Nephron progenitor cell (in vitro differentiated cells): Measurements from ENCODE around the gene KIAA1217.

Source experiments
- DNase-seq: peaks from one replicate; pipeline ENCODE4 v3.0.0; 2021
- H3K27ac Mint-ChIP-seq: 2 replicates; pipeline ENCODE4 v1.8.0; 2021; ENCODE audit warnings: mild to moderate bottlenecking, moderate library complexity, mixed read lengths
- H3K27me3 Mint-ChIP-seq: 2 replicates; pipeline ENCODE4 v1.8.0; 2021; ENCODE audit warnings: mild to moderate bottlenecking, low read depth, mixed read lengths; ENCODE audit not compliant: poor library complexity
- H3K36me3 Mint-ChIP-seq: 2 replicates; pipeline ENCODE4 v1.8.0; 2021; ENCODE audit warnings: low read depth, mixed read lengths
- H3K4me1 Mint-ChIP-seq: 2 replicates; pipeline ENCODE4 v1.8.0; 2021; ENCODE audit warnings: mixed read lengths
- H3K4me3 Mint-ChIP-seq: 2 replicates; pipeline ENCODE4 v1.8.0; 2021; ENCODE audit warnings: mild to moderate bottlenecking, moderate library complexity, mixed read lengths
- H3K9me3 Mint-ChIP-seq: 2 replicates; pipeline ENCODE4 v1.8.0; 2021; ENCODE audit warnings: mild to moderate bottlenecking, moderate library complexity, mixed read lengths
- TF ChIP-seq, protein P1 (sequence below): fragments of 200-600 bp; sonication (generic); IDR thresholded peaks from 2 replicates; pipeline ENCODE4 v1.5.0; 2021; ENCODE audit warnings: antibody characterized with exemption

Gene KIAA1217

DNA sequence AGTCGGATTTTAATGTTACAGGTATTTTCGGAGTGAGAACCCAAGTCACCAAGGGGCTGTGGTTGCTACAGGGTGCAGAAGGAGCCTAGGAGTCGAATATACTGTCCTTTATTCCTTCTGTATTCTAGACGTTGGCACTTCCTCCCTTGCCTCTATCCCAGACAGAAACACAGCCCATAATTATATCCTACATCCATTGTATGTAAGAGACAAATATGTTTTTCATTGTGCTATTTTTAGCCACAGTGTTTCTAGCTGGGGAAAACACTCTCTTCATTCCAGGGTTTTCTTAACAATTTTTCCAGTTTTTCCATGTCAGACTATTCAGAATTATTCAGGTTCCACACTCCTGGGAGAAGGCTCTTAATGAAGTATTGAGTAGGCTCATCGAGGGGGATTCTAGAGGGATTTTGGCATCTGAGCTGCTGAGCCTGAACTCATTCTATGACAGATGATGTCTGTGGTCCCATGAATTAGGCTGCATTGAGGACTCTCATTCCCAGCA lies 32.6 kb downstream of the KIAA1217 start:
- Mint-ChIP-seq H3K9me3 (no peaks in the 10 kb centered on the region), H3K27ac (no peak overlapping the region), H3K4me1 (peaks cover 56% of the 10 kb centered on the region), H3K4me3 (no peak overlapping the region), H3K36me3 (peaks cover 10% of the 10 kb centered on the region), H3K27me3 (peaks cover 6% of the 10 kb centered on the region)
- TF ChIP-seq, protein P1, sequence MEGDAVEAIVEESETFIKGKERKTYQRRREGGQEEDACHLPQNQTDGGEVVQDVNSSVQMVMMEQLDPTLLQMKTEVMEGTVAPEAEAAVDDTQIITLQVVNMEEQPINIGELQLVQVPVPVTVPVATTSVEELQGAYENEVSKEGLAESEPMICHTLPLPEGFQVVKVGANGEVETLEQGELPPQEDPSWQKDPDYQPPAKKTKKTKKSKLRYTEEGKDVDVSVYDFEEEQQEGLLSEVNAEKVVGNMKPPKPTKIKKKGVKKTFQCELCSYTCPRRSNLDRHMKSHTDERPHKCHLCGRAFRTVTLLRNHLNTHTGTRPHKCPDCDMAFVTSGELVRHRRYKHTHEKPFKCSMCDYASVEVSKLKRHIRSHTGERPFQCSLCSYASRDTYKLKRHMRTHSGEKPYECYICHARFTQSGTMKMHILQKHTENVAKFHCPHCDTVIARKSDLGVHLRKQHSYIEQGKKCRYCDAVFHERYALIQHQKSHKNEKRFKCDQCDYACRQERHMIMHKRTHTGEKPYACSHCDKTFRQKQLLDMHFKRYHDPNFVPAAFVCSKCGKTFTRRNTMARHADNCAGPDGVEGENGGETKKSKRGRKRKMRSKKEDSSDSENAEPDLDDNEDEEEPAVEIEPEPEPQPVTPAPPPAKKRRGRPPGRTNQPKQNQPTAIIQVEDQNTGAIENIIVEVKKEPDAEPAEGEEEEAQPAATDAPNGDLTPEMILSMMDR, result no peak
- DNase-seq, result no peak

GRCh38 chr10:24242562-24242961 lies 33.6 kb downstream of the KIAA1217 start:
- no peaks in the 10 kb centered on the region for H3K9me3 Mint-ChIP-seq
- H3K4me1 Mint-ChIP-seq, result peaks cover 48% of the 10 kb centered on the region

DNA sequence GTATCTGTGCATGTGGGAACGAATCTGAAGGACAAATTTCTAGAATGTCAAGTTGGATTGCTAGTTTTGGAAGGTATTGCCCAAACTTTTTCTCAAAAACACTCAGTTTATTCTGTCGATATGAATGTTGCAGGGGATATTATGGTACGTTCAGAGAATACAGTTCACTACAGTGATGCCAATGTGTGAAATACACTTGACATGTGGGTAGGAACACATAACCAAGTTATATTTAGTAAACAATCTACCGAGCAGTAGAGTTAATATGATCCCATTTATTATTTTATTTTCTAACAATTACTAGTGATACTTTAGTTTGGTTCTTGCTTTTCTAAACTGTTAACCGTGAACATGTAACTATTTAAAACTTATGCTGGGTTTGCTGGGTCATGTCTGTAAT lies 37.4 kb downstream of the KIAA1217 start:
- Mint-ChIP-seq H3K36me3 (peaks cover 10% of the 10 kb centered on the region), H3K4me3 (no peak overlapping the region), H3K9me3 (no peaks in the 10 kb centered on the region), H3K27me3 (peaks cover 3% of the 10 kb centered on the region), H3K4me1 (peaks cover 26% of the 10 kb centered on the region), H3K27ac (peak overlapping the region; percentile 55)
- no peak for DNase-seq
- TF ChIP-seq, protein P1, result no peak

More at GRCh38 chr10:24242562-24242961, 33.6 kb downstream of the KIAA1217 start:
- DNase-seq, result no peak
- H3K27me3 Mint-ChIP-seq, result peaks cover 6% of the 10 kb centered on the region
- peaks cover 10% of the 10 kb centered on the region for H3K36me3 Mint-ChIP-seq
- no peak overlapping the region for H3K4me3 Mint-ChIP-seq
- TF ChIP-seq, protein P1, result no peak
- H3K27ac Mint-ChIP-seq, result no peak overlapping the region

DNA sequence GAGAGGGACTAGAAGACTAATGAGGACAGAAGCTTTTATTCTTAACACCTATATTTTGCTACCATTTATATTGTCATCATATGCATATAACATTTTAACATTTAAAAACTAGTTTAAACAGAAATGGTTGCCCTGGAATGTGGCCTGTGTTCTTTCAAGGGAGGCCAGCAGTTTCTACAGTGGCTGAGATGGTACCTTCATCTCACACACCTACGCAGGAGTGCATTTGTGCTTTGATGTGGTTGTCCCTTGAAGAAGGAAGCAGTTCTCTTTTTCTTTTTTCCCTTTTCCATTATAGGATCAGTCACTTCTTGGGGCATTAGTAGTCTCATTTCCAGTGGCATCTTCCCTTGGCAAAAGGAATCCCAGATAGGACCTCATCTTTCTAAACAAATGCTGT lies 38.9 kb downstream of the KIAA1217 start:
- no peak for DNase-seq
- H3K27me3 Mint-ChIP-seq, result peaks cover 3% of the 10 kb centered on the region
- no peaks in the 10 kb centered on the region for H3K9me3 Mint-ChIP-seq
- no peak overlapping the region for H3K4me3 Mint-ChIP-seq
- TF ChIP-seq, protein P1, result no peak
- H3K36me3 Mint-ChIP-seq, result peaks cover 10% of the 10 kb centered on the region
- no peak overlapping the region for H3K27ac Mint-ChIP-seq
- H3K4me1 Mint-ChIP-seq, result peaks cover 25% of the 10 kb centered on the region

- H3K36me3 Mint-ChIP-seq, result peaks cover 10% of the 10 kb centered on the region
- H3K27ac Mint-ChIP-seq, result peak overlapping the region; percentile 48
- TF ChIP-seq, protein P1, result no peak
- peaks cover under 1% of the 10 kb centered on the region for H3K27me3 Mint-ChIP-seq
- no peak overlapping the region for H3K4me3 Mint-ChIP-seq
- no peaks in the 10 kb centered on the region for H3K9me3 Mint-ChIP-seq
- no peak for DNase-seq
- peaks cover 38% of the 10 kb centered on the region for H3K4me1 Mint-ChIP-seq
Measured at GRCh38 chr10:24249829-24250415, 41.0 kb downstream of the KIAA1217 start.

DNA sequence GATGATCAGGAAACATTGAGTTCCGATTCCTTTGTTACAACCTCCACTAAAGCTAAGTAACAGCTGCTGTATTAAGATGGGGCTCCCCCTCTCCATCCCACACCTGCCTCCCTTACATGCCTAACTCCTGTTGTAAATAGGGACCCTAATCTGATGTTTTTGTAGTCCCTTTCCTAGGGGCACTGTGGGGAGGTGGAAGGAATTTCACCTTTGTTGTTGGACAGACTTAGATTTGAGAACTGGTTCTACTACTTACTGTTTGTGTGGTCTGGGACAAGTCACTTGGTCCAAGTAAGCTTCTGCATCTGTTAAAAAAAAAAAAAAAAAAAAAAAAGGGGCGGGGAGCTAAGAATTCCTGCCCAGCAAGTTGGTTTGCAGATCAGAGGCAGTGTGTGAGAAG lies 42.6 kb downstream of the KIAA1217 start:
- Mint-ChIP-seq H3K27ac (peak overlapping the region; percentile 57), H3K36me3 (peaks cover under 1% of the 10 kb centered on the region), H3K27me3 (peaks cover 3% of the 10 kb centered on the region), H3K4me3 (no peak overlapping the region), H3K9me3 (no peaks in the 10 kb centered on the region), H3K4me1 (peaks cover 44% of the 10 kb centered on the region)
- DNase-seq, result no peak
- TF ChIP-seq, protein P1, result no peak
